Esophagus squamous epithelium (tissue), 4 donors: ENCODE data around the gene SIGLEC1.

Experiments
- POLR2A ChIP-seq, 4 donors: fragments of 450-650 bp; IDR thresholded peaks; one replicate each; pipeline ENCODE4 v1.6.1; 2017; ENCODE audit warnings: antibody characterized with exemption in 4 of 4, mild to moderate bottlenecking in 4 of 4, moderate library complexity in 3 of 4
- TF ChIP-seq, protein P1 (sequence below), 6 experiments: fragments of 450-650 bp in 4 of 6; fragments of 200-600 bp in 2 of 6; sonication (generic) in 2 of 6; IDR thresholded peaks; one replicate each; pipeline ENCODE4 v1.5.1; 2016 to 2019; ENCODE audit warnings: antibody characterized with exemption in 6 of 6, mild to moderate bottlenecking in 4 of 6, moderate library complexity in 4 of 6

DNA sequence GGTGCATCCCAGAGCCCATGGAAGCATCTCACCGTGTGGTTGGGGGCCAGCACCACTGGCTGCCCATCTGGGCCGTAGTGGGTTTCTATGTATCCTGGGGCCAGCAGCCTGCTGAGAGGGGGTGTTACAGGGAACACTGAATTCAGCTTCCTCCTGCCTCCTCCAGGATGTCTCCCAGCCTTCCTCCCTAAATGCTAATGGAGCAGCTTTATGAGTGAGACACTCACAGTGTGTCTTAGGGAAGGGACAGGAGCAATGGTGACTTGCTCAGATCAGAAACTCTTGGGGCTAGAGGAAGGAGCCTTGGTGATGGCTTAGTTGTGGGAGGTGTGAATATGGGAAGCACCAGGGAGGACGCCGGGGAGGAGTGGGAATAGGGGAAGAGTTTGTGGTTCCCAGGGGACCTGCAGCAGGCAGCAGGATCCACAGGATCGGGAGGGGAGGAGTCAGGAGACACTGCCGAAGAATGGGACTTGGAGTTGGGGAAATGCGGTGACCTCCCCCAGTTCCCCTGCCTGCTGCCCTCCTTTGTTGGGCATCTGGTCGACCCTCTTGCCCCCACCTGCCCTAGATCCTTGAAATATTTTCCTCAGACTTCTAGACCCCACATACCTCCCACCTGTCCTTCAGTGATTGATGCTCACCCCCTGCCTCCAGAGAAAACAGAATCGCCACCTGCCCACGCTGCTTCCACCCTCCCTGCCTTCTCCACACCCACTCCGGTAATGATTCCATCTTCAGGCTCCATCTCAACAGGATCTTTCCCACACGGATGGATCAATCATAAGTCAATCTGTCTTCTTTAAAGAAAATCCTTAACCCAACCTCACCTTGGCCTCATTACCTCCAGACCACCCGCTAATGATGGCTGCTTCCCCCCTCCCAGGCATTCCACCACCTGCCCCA, 37.2 kb downstream of the SIGLEC1 start:
- TF ChIP-seq, protein P1, sequence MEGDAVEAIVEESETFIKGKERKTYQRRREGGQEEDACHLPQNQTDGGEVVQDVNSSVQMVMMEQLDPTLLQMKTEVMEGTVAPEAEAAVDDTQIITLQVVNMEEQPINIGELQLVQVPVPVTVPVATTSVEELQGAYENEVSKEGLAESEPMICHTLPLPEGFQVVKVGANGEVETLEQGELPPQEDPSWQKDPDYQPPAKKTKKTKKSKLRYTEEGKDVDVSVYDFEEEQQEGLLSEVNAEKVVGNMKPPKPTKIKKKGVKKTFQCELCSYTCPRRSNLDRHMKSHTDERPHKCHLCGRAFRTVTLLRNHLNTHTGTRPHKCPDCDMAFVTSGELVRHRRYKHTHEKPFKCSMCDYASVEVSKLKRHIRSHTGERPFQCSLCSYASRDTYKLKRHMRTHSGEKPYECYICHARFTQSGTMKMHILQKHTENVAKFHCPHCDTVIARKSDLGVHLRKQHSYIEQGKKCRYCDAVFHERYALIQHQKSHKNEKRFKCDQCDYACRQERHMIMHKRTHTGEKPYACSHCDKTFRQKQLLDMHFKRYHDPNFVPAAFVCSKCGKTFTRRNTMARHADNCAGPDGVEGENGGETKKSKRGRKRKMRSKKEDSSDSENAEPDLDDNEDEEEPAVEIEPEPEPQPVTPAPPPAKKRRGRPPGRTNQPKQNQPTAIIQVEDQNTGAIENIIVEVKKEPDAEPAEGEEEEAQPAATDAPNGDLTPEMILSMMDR (IDR thresholded peaks at IDR 0.05) = no peak
- no peak for TF ChIP-seq POLR2A (IDR thresholded peaks at IDR 0.05)
